Right lobe of liver (tissue), 6 donors: ENCODE results near the gene IKBIP. TPM values are rescaled to one million over a fixed set of nuclear protein-coding genes. Genes with fewer than 3 reads are reported as not detected.

Source experiments
- ATAC-seq, 4 donors: fragments of 200-7000 bp; cut with Tn5 transposase; one replicate each; pipeline ENCODE4 v1.9.1; 2020; ENCODE audit warnings: mild to moderate bottlenecking in 4 of 4, moderate library complexity in 4 of 4
- DNase-seq, 3 donors: peaks; one replicate each; pipeline ENCODE4 v3.0.0-alpha.2; 2020
- H3K27ac ChIP-seq, 3 donors: fragments of 200-600 bp; one replicate each; pipeline ENCODE4 v1.8.0; 2022
- H3K27me3 ChIP-seq, 2 donors: fragments of 200-600 bp; one replicate each; pipeline ENCODE4 v1.8.0; 2022
- H3K36me3 ChIP-seq, 4 donors: fragments of 200-600 bp; sonication (generic) in 1 of 4; one replicate each; pipeline versions ENCODE4 v1.5.1 to v1.8.0; 2017 to 2022; ENCODE audit warnings: control low read depth in 1 of 4
- H3K4me1 ChIP-seq, 4 donors: fragments of 200-600 bp; sonication (generic) in 1 of 4; one replicate each; pipeline versions ENCODE4 v1.5.1 to v1.8.0; 2017 to 2022; ENCODE audit warnings: control low read depth in 1 of 4
- H3K4me3 ChIP-seq, 3 donors: fragments of 200-600 bp; one replicate each; pipeline ENCODE4 v1.8.0; 2022
- H3K9me3 ChIP-seq, 4 donors: fragments of 200-600 bp; sonication (generic) in 1 of 4; one replicate each; pipeline versions ENCODE4 v1.5.1 to v1.8.0; 2017 to 2022; ENCODE audit warnings: control low read depth in 1 of 4
- CTCF ChIP-seq, 4 donors: fragments of 200-600 bp in 3 of 4; fragments of 450-650 bp in 1 of 4; IDR thresholded peaks; one replicate each; pipeline versions ENCODE4 v1.5.1 to v1.8.0; 2016 to 2022; ENCODE audit warnings: antibody characterized with exemption in 4 of 4, mild to moderate bottlenecking in 2 of 4
- POLR2A ChIP-seq: fragments of 450-650 bp; IDR thresholded peaks from one replicate; pipeline ENCODE4 v1.6.1; 2017; ENCODE audit warnings: antibody characterized with exemption, mild to moderate bottlenecking
- WGBS: methylation state at CpG from one replicate; pipeline ENCODE4 v1.1.6; 2018; ENCODE audit warnings: low coverage, low lambda C conversion rate; ENCODE audit not compliant: insufficient coverage; ENCODE audit errors: missing lambda C conversion rate; 5-methylcytosine and 5-hydroxymethylcytosine counted together
- intact Hi-C, 2 donors: fragments of 100-400 bp; cut with DNase I; formaldehyde crosslinking; loops; one replicate each; pipeline versions ENCODE4 v1.11.2 to v1.14.1; 2022
- long read RNA-seq: library from polyadenylated mRNA; unstranded; transcript quantifications from one replicate; pipeline ENCODE4 v2.0.0, GENCODE V29; 2019
- total RNA-seq, 6 experiments: library from RNA; depleted of rRNA in 2 of 6; stranded (reverse); fragments of >200 nt in 2 of 6; fragmentation: NEBNext Ultra II Directional in 3 of 6; extraction: Animal tissue kit (Norgen Biotek cat#: 25700) in 3 of 6; gene quantifications; one replicate each; pipeline versions ENCODE4 v1.1.0 to v1.2.4, GENCODE V29; 2016 to 2023
- donor health status: DM: no; HTN: yes; CAD: no.
- donor health status: DM: no; HTN: no; CAD: no.
- donor health status: DM: no; HTN: no; CAD: no.
- donor health status: DM: no; HTN: yes; CAD: no.
- donor health status: DM: no; HTN: yes; CAD: no.

Gene IKBIP, protein sequence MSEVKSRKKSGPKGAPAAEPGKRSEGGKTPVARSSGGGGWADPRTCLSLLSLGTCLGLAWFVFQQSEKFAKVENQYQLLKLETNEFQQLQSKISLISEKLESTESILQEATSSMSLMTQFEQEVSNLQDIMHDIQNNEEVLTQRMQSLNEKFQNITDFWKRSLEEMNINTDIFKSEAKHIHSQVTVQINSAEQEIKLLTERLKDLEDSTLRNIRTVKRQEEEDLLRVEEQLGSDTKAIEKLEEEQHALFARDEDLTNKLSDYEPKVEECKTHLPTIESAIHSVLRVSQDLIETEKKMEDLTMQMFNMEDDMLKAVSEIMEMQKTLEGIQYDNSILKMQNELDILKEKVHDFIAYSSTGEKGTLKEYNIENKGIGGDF
- 10 to 100 TPM in 2 of 6 experiments, 1 to 10 TPM in 4; 2.8 to 12.6 (median 6.6) TPM for total RNA-seq
- long read RNA-seq: 0 reads

DNA sequence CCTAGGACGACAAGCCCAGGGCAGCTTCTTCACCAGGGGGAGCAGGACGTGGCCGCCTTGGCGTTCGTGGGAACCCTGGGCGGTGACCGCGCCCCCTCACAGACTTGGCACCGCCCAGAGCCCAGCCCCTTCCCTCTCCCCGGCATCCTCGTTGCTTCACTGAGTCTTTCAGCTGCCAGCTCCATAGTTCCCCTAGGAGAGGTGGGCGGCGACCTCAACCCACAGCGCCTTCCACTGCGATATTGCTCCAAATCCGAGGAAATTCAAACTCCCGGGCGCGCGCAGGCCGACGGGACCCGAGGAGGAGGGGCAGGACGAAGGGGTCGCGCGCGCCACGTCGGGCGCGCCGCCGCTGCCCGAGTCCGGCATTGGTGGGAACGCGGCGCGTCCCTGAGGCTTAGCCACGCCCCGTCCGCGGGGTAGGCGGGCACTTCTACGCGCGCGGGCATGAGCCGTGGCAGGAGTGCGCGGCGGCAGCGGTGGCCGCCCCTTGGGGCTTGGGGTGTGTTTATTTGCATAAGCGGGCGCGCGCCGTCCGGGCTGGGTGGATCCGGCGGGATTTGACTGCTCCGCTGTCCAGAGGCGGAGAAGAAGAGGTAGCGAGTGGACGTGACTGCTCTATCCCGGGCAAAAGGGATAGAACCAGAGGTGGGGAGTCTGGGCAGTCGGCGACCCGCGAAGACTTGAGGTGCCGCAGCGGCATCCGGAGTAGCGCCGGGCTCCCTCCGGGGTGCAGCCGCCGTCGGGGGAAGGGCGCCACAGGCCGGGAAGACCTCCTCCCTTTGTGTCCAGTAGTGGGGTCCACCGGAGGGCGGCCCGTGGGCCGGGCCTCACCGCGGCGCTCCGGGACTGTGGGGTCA, at the start of gene IKBIP, which contains the start of gene APAF1:
Gene IKBIP, minus strand, starts transcription at position 77 of the 860 bp plus-strand sequence. CDS start 87 bp downstream, outside the sequence.
Gene APAF1, plus strand, starts transcription at position 579 of the 860 bp plus-strand sequence. CDS start 3,070 bp downstream, outside the sequence.
- TF ChIP-seq POLR2A (peak; percentile 85), CTCF (IDR thresholded peaks at IDR 0.05) (no peak)
- Histone ChIP-seq H3K36me3 (peaks cover 0 to 15% (median 0%) of the 10 kb centered on the region in 4 donors), H3K4me1 (peaks cover 0 to 4% (median 0%) of the 10 kb centered on the region in 4 donors), H3K27ac (peak within 1 kb of the TSS; percentile 78 to 92 (median 90)), H3K4me3 (peak within 1 kb of the TSS; percentile 66 to 95 (median 76)), H3K27me3 (no peaks in the 10 kb centered on the region), H3K9me3 (no peaks in the 10 kb centered on the region)
- under 1% methylated on average over 29 of the region's 91 CpGs for WGBS
- intact Hi-C loops: no loop called here
- DNase-seq: peak; percentile 99
- peak; percentile 96 to 99 (median 97) for ATAC-seq

DNA sequence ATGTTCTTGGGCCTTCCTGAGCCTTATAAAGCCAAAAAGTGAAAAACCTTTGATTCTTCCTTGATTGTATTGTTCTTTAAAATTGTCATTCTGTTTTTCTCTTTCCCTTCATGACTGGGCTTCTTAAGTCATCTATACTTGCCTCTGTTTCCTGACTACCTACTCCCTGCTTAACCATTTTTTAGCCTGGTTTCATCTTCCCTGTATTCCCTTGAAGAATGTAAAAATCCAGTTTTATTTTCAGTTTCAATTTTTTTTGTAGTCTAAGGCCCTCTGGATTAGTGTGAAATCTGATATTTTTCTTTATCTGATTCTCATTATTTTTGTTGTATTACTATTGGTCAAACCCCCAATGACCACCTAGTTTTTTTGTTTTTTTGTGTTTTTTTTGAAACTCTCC, 46.8 kb upstream of the IKBIP start:
- H3K36me3 ChIP-seq: peaks cover 0 to 2% (median 0%) of the 10 kb centered on the region in 4 donors

GRCh38 chr12:98686603-98687002, 42.0 kb upstream of the IKBIP start:
- Histone ChIP-seq H3K36me3 (peaks cover 0 to 17% (median 4%) of the 10 kb centered on the region in 4 donors), H3K9me3 (no peaks in the 10 kb centered on the region), H3K4me3 (no peak overlapping the region), H3K27me3 (no peaks in the 10 kb centered on the region), H3K4me1 (peaks cover 0 to 8% (median 0%) of the 10 kb centered on the region in 4 donors), H3K27ac (no peak overlapping the region)
- TF ChIP-seq CTCF (IDR thresholded peaks at IDR 0.05) (no peak), POLR2A (no peak)
- intact Hi-C loops: no loop called here
- no peak for DNase-seq
- 20% methylated on average over 2 of the region's 2 CpGs for WGBS
- peak; percentile 39 to 80 (median 66) for ATAC-seq

More for the DNA sequence above, 46.8 kb upstream of the IKBIP start:
- H3K4me1 ChIP-seq: peaks cover 0 to 5% (median 0%) of the 10 kb centered on the region in 4 donors
- no peak for TF ChIP-seq POLR2A
- no peak overlapping the region for H3K4me3 ChIP-seq
- ATAC-seq (no peak), DNase-seq (no peak)
- no peak overlapping the region for H3K27ac ChIP-seq
- H3K27me3 ChIP-seq: no peaks in the 10 kb centered on the region
- no peaks in the 10 kb centered on the region for H3K9me3 ChIP-seq
- intact Hi-C loops: no loop called here

DNA sequence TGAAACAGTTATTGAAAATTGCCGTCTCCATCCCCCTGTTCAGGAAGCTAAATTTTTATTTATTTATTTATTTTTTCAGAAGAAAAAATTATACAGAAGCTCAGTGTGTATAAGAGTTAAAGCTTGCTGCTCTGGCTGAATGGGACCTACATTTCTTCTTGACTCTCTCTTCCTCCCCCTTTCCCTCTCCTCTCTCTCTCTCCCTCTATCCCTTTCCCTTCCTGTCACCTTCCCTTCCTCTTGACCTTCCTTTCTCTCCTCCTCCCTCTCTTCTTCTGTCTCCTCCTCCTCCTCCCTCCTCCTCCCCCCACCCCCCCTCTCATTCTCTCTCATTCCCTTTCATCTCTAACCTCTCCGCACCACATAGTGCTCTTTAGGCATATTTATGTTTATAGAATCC, 39.6 kb upstream of the IKBIP start:
- peaks cover 0 to 8% (median 0%) of the 10 kb centered on the region in 4 donors for H3K4me1 ChIP-seq
- no peak for DNase-seq
- ATAC-seq: no peak
- H3K4me3 ChIP-seq: no peak overlapping the region
- no peaks in the 10 kb centered on the region for H3K27me3 ChIP-seq
- H3K27ac ChIP-seq: no peak overlapping the region
- no peaks in the 10 kb centered on the region for H3K9me3 ChIP-seq
- H3K36me3 ChIP-seq: peaks cover 0 to 32% (median 4%) of the 10 kb centered on the region in 4 donors
- TF ChIP-seq CTCF (IDR thresholded peaks at IDR 0.05) (no peak), POLR2A (no peak)
- intact Hi-C loops: no loop called here
- WGBS: 100% methylated on average over 2 of the region's 2 CpGs
